HuH-7.5 (cell line): Measurements from ENCODE around the gene SPEM2.

Source experiments
- DNase-seq: peaks from one replicate; pipeline ENCODE4 v3.0.0; 2011; ENCODE audit warnings: low spot score

SPEM2 gene

DNA sequence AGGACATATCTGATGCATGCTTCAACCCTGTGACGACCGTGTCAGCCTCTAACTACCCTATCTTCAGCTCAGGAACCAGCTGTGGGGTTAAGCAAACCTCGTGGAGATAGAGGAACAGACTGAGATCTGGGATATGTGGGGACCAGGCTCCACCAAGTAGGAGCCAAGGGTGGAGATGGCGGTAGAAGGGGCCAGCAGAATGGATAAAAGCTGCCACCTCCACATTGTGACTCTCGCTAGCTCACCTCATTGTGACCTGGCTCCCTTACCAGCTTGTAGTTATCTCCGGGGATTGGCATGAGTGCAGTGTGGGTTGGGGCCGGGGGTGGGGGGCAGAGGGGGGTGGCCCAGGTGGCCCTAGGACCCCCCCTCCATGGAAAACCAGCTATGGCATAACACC, at the start of gene SPEM2:
Gene SPEM2, plus strand, starts transcription at position 301 of the 400 bp plus-strand sequence. Its CDS starts 73 bp downstream, at position 374.
- no peak for DNase-seq

DNA sequence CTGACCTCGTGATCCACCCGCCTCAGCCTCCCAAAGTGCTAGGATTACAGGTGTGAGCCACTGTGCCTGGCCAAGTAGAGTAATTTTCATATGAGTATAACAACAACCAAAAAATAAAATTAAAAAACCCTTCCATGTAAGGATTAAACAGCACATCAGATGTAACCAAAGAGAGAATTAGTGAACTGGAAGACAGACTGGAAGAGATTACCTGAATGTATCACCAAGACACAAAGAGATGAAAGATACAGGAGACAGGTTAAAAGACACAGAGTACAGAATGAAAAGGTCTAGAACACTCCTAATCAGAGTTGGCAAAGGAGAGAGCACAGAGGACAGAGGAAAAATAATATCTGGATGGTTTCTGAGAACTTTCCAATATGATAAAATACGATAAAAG, 46.3 kb upstream of the SPEM2 start:
- no peak for DNase-seq

DNA sequence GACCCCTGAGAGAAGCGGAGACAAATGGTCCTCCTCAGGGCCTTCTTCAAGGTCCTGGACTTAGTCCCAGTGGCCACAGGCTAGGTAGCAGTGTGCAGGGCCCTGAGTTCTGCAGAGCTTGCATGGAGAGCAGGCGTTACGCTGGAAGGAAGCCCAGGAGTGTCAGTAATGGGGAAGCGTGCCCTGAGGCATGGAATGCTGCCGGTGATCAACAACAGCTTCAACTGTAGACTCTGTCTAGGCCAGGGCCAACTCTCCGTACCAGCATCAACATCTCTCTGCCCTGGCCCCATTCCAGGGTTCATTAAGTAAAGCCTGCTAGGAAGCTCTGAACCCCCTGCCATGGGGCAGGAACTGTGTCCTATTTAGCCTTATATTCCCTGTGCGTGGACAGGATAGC, 45.1 kb upstream of the SPEM2 start:
- no peak for DNase-seq

GRCh38 chr17:7380855-7381683, 44.3 kb upstream of the SPEM2 start, which contains the start of gene TNK1:
Gene TNK1 (plus strand): TSS chr17:7381089. CDS start chr17:7382927, 1,838 bp downstream.
- peak; percentile 70 for DNase-seq

DNA sequence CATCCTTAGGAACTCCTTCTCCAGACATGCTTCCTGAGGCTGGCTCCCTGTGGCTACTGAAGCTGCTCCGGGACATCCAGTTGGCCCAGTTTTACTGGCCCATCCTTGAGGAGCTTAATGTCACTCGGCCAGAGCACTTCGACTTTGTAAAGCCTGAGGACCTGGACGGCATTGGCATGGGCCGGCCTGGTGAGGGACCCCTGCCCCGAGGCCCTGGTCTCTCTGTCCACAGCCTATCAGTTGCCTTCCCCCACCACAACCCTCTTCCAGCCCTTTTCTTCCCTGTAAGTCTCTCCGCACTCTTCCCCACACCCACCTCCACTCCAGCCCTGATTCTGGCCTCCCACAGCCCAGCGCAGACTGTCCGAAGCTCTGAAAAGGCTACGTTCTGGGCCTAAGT, 42.5 kb upstream of the SPEM2 start:
- no peak for DNase-seq

- no peak for DNase-seq
Measured at GRCh38 chr17:7383371-7383741, 42.1 kb upstream of the SPEM2 start.

- no peak for DNase-seq
Measured at GRCh38 chr17:7383742-7384488, 41.5 kb upstream of the SPEM2 start.

GRCh38 chr17:7384489-7385081, 40.8 kb upstream of the SPEM2 start:
- DNase-seq = no peak

DNA sequence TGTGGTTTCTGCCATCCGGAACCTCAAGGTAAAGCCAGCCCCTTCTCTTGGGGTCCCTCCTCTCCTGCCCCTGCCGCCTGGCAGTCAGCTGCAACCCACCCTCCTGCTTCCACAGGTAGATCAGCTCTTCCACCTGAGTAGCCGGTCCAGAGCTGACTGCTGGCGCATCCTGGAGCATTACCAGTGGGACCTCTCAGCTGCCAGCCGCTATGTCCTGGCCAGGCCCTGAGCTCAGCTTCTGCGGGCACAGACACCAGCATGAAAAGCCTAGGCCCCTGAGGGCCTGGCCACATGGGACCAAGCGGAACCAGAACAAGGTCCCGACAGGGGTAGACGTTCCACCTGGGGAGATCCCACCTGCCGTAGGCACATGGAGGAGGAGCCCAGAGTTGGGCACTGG, 36.6 kb upstream of the SPEM2 start:
- no peak for DNase-seq

- DNase-seq = no peak
Measured at GRCh38 chr17:7389924-7390910, 35.2 kb upstream of the SPEM2 start.

DNA sequence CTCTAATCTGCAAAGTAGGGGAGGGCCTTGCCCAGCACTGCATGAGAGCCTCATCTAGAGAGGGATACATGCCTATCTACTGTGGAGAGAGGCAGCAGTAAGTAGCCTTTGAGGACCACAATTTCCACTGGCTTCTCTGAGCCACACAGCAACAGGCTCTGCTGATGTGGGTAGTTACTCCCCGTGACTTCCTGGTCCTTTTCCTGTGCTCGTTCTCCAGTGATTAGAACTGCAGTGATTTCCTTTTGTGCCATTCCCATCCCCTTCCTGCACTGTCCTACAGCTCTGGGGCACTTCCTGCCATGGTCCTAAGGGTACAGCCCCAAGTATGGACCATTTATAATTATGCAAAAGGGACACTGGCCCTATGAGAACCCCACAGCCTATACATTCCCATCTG, 34.1 kb upstream of the SPEM2 start:
- DNase-seq = no peak

DNA sequence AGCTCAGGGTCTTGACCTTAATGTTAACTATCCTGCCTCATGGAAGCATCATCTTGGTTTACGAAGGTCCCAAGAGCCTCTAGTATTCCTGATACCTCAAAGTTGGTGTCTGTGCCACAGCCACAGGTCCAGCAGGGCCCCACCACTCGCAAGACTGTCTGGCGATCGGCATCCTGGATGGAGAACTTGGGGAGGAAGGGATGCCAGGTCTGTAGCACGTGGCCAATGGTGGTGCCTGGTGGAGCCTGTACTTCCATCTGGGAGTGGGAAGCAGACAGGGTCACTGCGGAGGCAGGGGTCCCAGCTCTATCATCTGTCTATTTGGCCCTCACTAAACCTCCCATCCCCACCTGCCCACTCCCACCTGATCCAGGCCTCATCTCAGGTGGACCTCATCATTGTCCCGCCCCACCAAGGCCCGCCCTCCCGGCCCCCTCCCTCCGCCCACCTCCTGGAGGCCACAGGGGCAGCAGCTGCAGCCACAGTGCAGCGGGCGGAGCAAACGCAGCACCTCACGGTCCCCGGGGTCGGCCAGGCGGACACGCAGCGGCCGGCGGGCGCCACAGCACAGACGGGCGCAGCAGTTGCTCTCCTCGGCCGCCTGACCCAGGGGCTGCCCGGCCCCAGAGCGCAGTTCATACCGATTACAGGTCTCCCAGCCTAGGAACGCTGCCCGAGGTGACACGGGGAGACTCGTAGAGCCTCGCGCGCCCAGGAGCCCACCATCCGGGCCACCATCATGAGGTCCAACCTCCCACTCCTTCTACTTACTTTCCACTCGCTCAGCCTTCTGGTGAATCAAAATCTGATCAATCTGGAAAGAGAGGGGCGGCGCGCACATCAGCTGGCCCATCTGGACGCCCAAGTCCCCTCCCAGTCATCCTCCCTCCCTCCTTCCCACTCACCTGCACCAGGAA, 32.5 kb upstream of the SPEM2 start:
- no peak for DNase-seq

GRCh38 chr17:7393613-7394451, 31.6 kb upstream of the SPEM2 start:
- DNase-seq = no peak

DNA sequence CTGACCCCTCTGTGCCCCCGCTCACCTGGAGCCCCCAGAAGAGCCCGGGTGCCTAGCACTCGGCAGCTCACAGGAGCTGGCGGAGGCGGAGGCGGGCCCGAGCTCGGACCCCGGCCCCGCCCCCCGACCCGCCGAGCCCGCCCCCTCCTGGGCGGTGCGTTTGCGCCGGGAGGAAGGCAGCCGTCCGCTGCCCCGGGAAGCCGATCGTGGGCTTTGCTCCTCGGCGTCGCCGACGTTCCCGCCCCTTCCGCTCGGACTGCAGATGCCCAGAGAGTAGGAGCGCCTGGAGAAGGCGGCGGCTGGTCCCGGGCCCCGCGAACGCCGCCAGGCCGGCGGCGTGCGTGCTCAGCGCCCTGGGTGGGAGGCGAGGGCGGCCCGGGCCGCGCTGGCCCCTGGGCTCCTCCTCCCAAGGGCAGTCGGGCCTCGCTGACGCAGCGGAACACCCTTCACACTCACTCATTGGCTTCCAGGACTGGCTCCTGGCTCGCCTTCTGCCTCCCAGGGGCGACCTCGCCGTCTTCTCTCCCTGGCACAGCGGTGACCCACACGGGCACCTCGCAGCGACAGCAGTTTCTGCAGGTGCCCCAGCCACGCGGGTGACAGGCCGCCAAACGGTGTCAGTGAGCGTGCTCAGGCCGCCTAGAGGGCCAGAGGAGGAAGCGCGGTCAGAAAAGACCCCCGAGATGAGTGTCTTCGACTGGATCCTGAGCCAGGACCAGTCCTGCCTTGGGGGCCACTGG, 30.8 kb upstream of the SPEM2 start, which contains the start of gene PLSCR3:
Gene PLSCR3, minus strand, starts transcription at position 74 of the 740 bp plus-strand sequence. CDS start 415 bp downstream, outside the sequence.
- peak; percentile 87 for DNase-seq

DNA sequence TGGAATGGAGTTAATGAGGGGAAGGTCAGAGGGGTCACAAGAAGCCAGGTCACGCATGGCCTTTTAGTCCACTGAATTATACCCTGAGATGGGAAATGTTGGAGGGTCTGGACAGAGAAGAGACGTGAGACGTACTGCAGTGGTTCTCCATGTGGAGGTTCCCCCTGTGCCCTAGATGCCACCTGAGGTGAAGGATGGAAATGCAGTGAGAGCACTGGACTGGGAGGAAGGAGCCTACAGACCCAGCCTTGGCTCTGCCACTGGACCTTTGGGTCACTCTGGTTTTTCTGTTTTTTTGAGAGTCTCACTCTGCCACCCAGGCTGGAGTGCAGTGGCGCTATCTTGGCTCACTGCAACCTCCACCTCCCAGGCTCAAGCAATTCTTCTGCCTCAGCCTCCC, 29.3 kb upstream of the SPEM2 start:
- no peak for DNase-seq

- DNase-seq = no peak
Measured at GRCh38 chr17:7398612-7399011, 26.8 kb upstream of the SPEM2 start.

DNA sequence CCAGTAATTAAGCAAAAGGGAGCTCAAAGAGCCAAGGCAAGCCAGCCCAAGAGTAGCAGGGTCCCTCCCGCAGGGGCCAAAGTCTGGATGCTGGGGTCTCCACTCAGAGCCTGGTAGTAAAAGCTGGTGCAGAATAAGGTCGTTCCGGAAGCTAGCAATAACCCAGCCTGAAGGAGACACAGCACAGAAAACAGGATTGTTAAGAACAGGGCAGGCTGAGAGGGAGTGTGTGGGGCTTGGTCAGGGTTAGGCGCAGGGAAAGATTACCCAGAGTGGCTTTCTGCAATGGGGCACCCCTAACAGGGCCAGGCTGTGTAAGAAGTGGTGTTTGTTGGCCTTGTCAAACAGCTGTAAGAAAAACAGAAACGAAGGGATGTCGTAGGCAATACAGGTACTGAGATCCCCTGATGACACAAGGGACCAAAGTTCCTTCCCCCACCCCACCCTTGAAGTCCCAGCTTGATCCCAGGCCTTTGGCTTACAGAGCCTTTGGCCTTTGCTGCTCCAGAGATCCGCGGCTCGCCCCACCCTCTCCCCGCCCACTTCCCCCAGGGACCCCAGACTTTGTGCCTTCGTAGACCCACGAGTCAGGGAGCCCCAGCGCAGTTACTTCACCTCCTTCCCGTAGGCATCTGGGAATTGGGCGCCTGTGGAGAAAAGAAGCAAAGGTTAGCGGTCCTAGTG, 22.2 kb upstream of the SPEM2 start:
- no peak for DNase-seq

- DNase-seq = peak; percentile 75
Measured at GRCh38 chr17:7403727-7403976, 21.8 kb upstream of the SPEM2 start.
